Body of pancreas (tissue), 4 donors: Measurements from ENCODE around the gene NAMPT.

Experiments
- CTCF ChIP-seq, 7 experiments: fragments of 450-650 bp in 4 of 7; fragments of 200-600 bp in 3 of 7; sonication (generic) in 3 of 7; IDR thresholded peaks; one replicate each; pipeline ENCODE4 v1.5.1; 2016 to 2019; ENCODE audit warnings: antibody characterized with exemption in 7 of 7
- POLR2A ChIP-seq, 3 donors: fragments of 450-650 bp; IDR thresholded peaks; one replicate each; pipeline ENCODE4 v1.6.1; 2016; ENCODE audit warnings: antibody characterized with exemption in 3 of 3, mild to moderate bottlenecking in 2 of 3

GRCh38 chr7:106283501-106283830 lies 1.3 kb downstream of the NAMPT start:
- TF ChIP-seq CTCF (IDR thresholded peaks at IDR 0.05) (no peak), POLR2A (IDR thresholded peaks at IDR 0.05) (no peak)
